ENCODE results near the gene DNAJA2.
"Not testable (repeated sequence)": the region's sequence is repeated elsewhere in the genome, so short reads cannot be mapped to it uniquely, and the experiment has no call there.

DNAJA2 gene

DNA sequence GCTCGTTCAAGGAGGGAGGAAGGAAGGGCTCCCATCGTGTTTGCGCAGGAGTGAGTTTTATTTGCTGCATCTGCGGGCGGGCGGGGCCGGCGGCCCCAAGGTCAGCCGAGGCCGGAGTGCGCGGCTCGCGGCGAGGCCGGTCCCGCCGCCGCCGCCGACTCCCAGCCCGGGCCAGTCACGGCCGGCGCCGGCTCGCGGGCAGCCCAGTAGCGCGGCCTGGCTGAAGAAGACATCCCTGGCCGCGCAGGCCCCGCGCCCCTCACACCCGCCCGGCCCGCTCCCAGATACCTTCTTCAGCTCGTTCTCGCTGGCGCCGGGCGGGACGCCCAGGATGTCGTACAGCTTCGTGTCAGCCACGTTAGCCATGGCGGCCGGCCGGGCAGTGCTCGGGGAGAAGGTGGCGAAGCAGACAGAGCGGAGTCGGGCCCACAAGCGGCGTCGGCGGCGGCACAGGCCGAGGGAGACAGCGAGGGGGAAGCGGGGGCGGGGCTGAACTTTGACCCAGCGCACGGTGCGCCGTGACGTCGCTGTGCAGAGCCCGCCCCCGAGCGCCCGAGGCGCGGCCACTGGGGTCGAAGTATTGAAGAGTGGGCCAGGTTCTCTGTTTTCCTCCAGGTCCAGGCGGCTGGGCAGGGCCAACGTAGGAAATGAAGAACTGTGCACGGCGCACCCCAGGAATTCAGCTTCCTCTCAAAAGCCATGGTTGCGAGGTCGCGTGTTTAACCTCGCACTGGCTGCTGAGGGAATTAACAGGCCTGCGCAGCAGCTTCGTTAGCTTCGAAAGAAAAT lies at the start of gene DNAJA2:
DNAJA2 (minus strand) TSS at position 468 of the 789 bp plus-strand sequence; CDS start at position 366, 102 bp downstream.
- Histone ChIP-seq H3K4me3 (ENCODE audit: low read length) (peak within 1 kb of the TSS; percentile 89), H3K27me3 (replicated peaks; ENCODE audit: control insufficient read depth, insufficient read depth, low read length) (no peaks in the 10 kb centered on the region), H3K9ac (ENCODE audit: low read length) (peak within 1 kb of the TSS; percentile 97), H3K36me3 (ENCODE audit: control insufficient read depth, insufficient read depth, low read length, severe bottlenecking) (peaks cover 30% of the 10 kb centered on the region), H3K4me1 (ENCODE audit: control insufficient read depth, insufficient read depth, low read length) (peaks cover 42% of the 10 kb centered on the region), H3K9me3 (ENCODE audit: control insufficient read depth, low read length) (no peaks in the 10 kb centered on the region)
- DNase-seq (ENCODE audit: low read depth) = peak; percentile 95

GRCh38 chr16:47019568-47019967 lies 46.1 kb upstream of the DNAJA2 start:
- no peaks in the 10 kb centered on the region for H3K36me3 ChIP-seq (ENCODE audit: control insufficient read depth, insufficient read depth, low read length, severe bottlenecking)
- no peaks in the 10 kb centered on the region for H3K27me3 ChIP-seq (replicated peaks; ENCODE audit: control insufficient read depth, insufficient read depth, low read length)
- H3K4me1 ChIP-seq (ENCODE audit: control insufficient read depth, insufficient read depth, low read length) = no peaks in the 10 kb centered on the region
- H3K4me3 ChIP-seq (ENCODE audit: low read length) = no peak overlapping the region
- no peaks in the 10 kb centered on the region for H3K9me3 ChIP-seq (ENCODE audit: control insufficient read depth, low read length)
- no peak overlapping the region for H3K9ac ChIP-seq (ENCODE audit: low read length)
- DNase-seq (ENCODE audit: low read depth) = peak; percentile 30

DNA sequence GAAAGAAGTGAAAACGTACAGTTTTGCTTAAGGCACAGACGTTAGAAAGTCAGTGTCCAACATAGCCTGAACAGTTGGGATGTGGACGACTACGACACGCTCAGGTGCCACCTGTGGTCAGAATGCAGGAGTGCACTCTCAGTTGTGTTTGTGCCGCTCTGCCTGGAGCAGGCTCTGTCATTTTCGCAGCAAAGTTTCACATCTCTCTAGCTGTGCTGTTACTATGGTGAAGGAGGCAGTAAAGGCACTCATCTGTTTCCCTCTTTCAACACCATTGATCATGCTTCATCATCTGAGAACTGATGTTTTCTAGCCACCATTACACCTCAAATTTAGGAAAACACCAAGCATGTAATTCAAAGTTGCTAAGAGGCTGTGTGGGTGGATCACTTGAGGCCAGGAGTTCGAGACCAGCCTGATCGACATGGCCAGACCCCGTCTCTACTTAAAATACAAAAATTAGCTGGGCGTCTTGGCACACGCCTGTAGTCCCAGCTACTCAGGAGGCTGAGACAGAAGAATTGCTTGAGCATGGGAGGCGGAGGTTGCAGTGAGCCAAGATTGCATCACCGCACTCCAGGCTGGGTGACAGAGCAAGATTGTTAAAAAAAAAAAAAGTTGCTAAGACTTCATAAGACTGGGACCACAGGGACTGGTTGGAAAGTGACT lies 44.9 kb upstream of the DNAJA2 start:
- Histone ChIP-seq H3K4me3 (ENCODE audit: low read length) (no peak overlapping the region), H3K27me3 (replicated peaks; ENCODE audit: control insufficient read depth, insufficient read depth, low read length) (no peaks in the 10 kb centered on the region), H3K4me1 (ENCODE audit: control insufficient read depth, insufficient read depth, low read length) (no peaks in the 10 kb centered on the region), H3K9me3 (ENCODE audit: control insufficient read depth, low read length) (no peaks in the 10 kb centered on the region), H3K36me3 (ENCODE audit: control insufficient read depth, insufficient read depth, low read length, severe bottlenecking) (no peaks in the 10 kb centered on the region), H3K9ac (ENCODE audit: low read length) (no peak overlapping the region)
- DNase-seq (ENCODE audit: low read depth) = no peak

DNA sequence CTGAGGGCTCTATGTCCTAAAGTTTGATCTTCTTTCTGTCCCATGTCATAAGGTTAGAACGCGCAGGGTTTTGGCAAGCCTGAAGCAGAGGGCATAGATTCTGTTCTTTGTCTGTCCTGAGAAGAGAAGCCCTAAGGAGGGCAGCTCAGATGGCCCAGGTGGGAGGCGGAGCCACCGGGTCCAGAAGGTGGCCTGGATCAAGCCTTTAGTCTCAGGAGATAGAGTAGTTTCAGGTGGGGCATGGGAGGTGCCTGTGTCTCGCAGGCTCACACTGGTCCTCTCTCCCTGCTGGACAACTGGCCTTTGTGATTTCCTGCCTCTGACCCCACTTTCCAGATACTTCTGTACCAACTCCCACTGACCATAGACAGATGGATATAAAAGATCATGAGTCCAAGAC lies 44.2 kb upstream of the DNAJA2 start:
- H3K36me3 ChIP-seq (ENCODE audit: control insufficient read depth, insufficient read depth, low read length, severe bottlenecking) = no peaks in the 10 kb centered on the region
- no peaks in the 10 kb centered on the region for H3K4me1 ChIP-seq (ENCODE audit: control insufficient read depth, insufficient read depth, low read length)
- no peak for DNase-seq (ENCODE audit: low read depth)
- H3K4me3 ChIP-seq (ENCODE audit: low read length) = no peak overlapping the region
- no peaks in the 10 kb centered on the region for H3K9me3 ChIP-seq (ENCODE audit: control insufficient read depth, low read length)
- H3K9ac ChIP-seq (ENCODE audit: low read length) = no peak overlapping the region
- H3K27me3 ChIP-seq (replicated peaks; ENCODE audit: control insufficient read depth, insufficient read depth, low read length) = no peaks in the 10 kb centered on the region

DNA sequence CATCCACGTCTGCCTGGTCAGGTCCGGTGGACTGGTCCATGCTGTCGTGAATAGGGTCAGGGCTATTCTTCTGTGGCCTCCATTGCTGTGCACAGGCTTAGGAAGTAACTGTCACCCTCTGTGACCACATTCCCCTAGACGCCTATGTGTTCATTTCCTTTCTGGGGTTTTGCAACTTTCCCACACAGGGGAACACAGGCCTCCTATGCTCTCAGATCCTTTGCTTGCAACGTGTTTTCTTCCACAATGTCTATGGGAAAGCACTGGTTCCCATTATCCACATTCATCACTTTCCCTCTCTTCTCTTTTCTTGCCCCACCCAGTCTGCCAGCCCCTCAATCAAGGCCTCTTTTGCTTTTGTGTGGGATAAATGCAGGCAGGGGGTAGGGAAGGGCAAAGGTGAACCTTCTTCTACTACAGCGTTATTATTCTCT lies 43.2 kb upstream of the DNAJA2 start:
- Histone ChIP-seq H3K9me3 (ENCODE audit: control insufficient read depth, low read length) (no peaks in the 10 kb centered on the region), H3K36me3 (ENCODE audit: control insufficient read depth, insufficient read depth, low read length, severe bottlenecking) (no peaks in the 10 kb centered on the region), H3K4me1 (ENCODE audit: control insufficient read depth, insufficient read depth, low read length) (no peaks in the 10 kb centered on the region), H3K27me3 (replicated peaks; ENCODE audit: control insufficient read depth, insufficient read depth, low read length) (no peaks in the 10 kb centered on the region), H3K9ac (ENCODE audit: low read length) (no peak overlapping the region), H3K4me3 (ENCODE audit: low read length) (no peak overlapping the region)
- no peak for DNase-seq (ENCODE audit: low read depth)

DNA sequence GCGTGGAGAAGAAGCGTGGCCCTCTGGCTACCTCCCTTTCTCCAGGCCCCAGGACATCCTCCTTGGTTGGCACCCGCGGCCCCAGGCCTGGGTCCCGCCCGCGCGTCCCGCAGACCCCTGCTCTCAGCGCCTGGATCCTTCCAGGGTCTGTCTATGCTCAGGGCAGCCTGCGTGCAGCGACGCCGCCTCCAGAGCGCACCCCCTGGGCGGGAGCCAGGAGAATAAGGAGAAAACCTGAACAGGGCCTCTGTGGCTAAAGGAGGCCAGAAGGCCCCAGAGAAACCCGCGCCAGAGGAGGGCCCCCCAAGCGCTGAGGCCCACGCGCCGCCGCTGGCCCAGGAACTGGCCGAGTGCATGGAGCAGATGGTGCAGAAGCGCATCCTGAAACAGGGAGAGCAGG lies 40.4 kb upstream of the DNAJA2 start:
- no peaks in the 10 kb centered on the region for H3K9me3 ChIP-seq (ENCODE audit: control insufficient read depth, low read length)
- no peak overlapping the region for H3K9ac ChIP-seq (ENCODE audit: low read length)
- H3K36me3 ChIP-seq (ENCODE audit: control insufficient read depth, insufficient read depth, low read length, severe bottlenecking) = no peaks in the 10 kb centered on the region
- H3K27me3 ChIP-seq (replicated peaks; ENCODE audit: control insufficient read depth, insufficient read depth, low read length) = no peaks in the 10 kb centered on the region
- DNase-seq (ENCODE audit: low read depth) = no peak
- no peak overlapping the region for H3K4me3 ChIP-seq (ENCODE audit: low read length)
- no peaks in the 10 kb centered on the region for H3K4me1 ChIP-seq (ENCODE audit: control insufficient read depth, insufficient read depth, low read length)

- Histone ChIP-seq H3K9ac (ENCODE audit: low read length) (no peak overlapping the region), H3K4me1 (ENCODE audit: control insufficient read depth, insufficient read depth, low read length) (no peaks in the 10 kb centered on the region), H3K9me3 (ENCODE audit: control insufficient read depth, low read length) (no peaks in the 10 kb centered on the region), H3K36me3 (ENCODE audit: control insufficient read depth, insufficient read depth, low read length, severe bottlenecking) (no peaks in the 10 kb centered on the region), H3K4me3 (ENCODE audit: low read length) (no peak overlapping the region), H3K27me3 (replicated peaks; ENCODE audit: control insufficient read depth, insufficient read depth, low read length) (no peaks in the 10 kb centered on the region)
- no peak for DNase-seq (ENCODE audit: low read depth)
Observed at GRCh38 chr16:47013172-47013571, 39.7 kb upstream of the DNAJA2 start.

DNA sequence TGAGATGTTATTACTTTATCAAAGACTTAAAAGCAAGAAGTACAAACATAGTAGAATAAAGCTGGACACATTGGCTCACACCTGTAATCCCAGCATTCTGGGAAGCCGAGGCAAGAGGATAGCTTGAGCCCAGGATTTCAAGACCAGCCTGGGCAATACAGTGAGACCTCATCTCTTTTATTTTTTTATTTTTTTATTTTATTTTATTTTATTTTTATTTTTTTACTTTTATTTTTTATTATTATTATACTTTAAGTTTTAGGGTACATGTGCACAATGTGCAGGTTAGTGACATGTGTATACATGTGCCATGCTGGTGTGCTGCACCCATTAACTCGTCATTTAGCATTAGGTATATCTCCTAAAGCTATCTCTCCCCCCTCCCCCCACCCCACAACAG lies 37.3 kb upstream of the DNAJA2 start:
- not testable (repeated sequence) for H3K9ac ChIP-seq (ENCODE audit: low read length); H3K9me3 ChIP-seq (ENCODE audit: control insufficient read depth, low read length); H3K27me3 ChIP-seq (replicated peaks; ENCODE audit: control insufficient read depth, insufficient read depth, low read length); DNase-seq (ENCODE audit: low read depth); H3K4me3 ChIP-seq (ENCODE audit: low read length); H3K4me1 ChIP-seq (ENCODE audit: control insufficient read depth, insufficient read depth, low read length); H3K36me3 ChIP-seq (ENCODE audit: control insufficient read depth, insufficient read depth, low read length, severe bottlenecking)

DNA sequence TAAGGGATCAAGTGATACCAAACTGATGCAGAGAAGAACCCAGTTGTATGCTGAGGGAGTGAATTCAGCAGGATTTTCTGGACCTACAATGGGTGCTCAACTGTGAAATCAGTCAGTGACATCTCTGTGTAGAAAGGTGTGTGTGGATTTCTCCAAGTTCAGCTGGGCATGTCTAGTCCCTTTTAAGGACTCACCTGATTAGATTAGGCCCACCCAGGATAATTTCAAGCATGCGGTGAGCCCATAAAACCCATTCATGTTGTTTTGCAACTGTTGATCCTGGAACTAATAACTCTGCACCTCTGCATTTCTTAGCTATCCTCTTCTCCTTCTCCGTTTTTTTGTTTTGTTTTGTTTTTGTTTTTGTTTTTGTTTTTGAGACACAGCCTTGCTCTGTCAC lies 35.1 kb upstream of the DNAJA2 start:
- Histone ChIP-seq H3K36me3 (ENCODE audit: control insufficient read depth, insufficient read depth, low read length, severe bottlenecking) (no peaks in the 10 kb centered on the region), H3K4me1 (ENCODE audit: control insufficient read depth, insufficient read depth, low read length) (no peaks in the 10 kb centered on the region), H3K9ac (ENCODE audit: low read length) (no peak overlapping the region)

GRCh38 chr16:47008174-47008573 lies 34.7 kb upstream of the DNAJA2 start:
- Histone ChIP-seq H3K4me3 (ENCODE audit: low read length) (no peak overlapping the region), H3K27me3 (replicated peaks; ENCODE audit: control insufficient read depth, insufficient read depth, low read length) (no peaks in the 10 kb centered on the region), H3K9ac (ENCODE audit: low read length) (no peak overlapping the region), H3K4me1 (ENCODE audit: control insufficient read depth, insufficient read depth, low read length) (no peaks in the 10 kb centered on the region), H3K36me3 (ENCODE audit: control insufficient read depth, insufficient read depth, low read length, severe bottlenecking) (no peaks in the 10 kb centered on the region), H3K9me3 (ENCODE audit: control insufficient read depth, low read length) (peaks cover 6% of the 10 kb centered on the region)
- no peak for DNase-seq (ENCODE audit: low read depth)

More for the DNA sequence above, 35.1 kb upstream of the DNAJA2 start:
- H3K27me3 ChIP-seq (replicated peaks; ENCODE audit: control insufficient read depth, insufficient read depth, low read length) = no peaks in the 10 kb centered on the region
- peaks cover 6% of the 10 kb centered on the region for H3K9me3 ChIP-seq (ENCODE audit: control insufficient read depth, low read length)
- no peak overlapping the region for H3K4me3 ChIP-seq (ENCODE audit: low read length)
- DNase-seq (ENCODE audit: low read depth) = no peak

GRCh38 chr16:47004652-47005051 lies 31.2 kb upstream of the DNAJA2 start:
- no peak for DNase-seq (ENCODE audit: low read depth)
- Histone ChIP-seq H3K9ac (ENCODE audit: low read length) (no peak overlapping the region), H3K4me3 (ENCODE audit: low read length) (no peak overlapping the region), H3K9me3 (ENCODE audit: control insufficient read depth, low read length) (peaks cover 6% of the 10 kb centered on the region), H3K4me1 (ENCODE audit: control insufficient read depth, insufficient read depth, low read length) (no peaks in the 10 kb centered on the region), H3K36me3 (ENCODE audit: control insufficient read depth, insufficient read depth, low read length, severe bottlenecking) (no peaks in the 10 kb centered on the region), H3K27me3 (replicated peaks; ENCODE audit: control insufficient read depth, insufficient read depth, low read length) (no peaks in the 10 kb centered on the region)

Measured in adipocyte (in vitro differentiated cells).